LNCAP (cell line): ENCODE data around the gene CARMIL3.

Experiments
- TF ChIP-seq, protein P1 (sequence below): fragments of 450-650 bp; IDR thresholded peaks from 2 replicates; pipeline ENCODE4 v1.5.1; 2017; ENCODE audit warnings: mild to moderate bottlenecking

CARMIL3 gene

DNA sequence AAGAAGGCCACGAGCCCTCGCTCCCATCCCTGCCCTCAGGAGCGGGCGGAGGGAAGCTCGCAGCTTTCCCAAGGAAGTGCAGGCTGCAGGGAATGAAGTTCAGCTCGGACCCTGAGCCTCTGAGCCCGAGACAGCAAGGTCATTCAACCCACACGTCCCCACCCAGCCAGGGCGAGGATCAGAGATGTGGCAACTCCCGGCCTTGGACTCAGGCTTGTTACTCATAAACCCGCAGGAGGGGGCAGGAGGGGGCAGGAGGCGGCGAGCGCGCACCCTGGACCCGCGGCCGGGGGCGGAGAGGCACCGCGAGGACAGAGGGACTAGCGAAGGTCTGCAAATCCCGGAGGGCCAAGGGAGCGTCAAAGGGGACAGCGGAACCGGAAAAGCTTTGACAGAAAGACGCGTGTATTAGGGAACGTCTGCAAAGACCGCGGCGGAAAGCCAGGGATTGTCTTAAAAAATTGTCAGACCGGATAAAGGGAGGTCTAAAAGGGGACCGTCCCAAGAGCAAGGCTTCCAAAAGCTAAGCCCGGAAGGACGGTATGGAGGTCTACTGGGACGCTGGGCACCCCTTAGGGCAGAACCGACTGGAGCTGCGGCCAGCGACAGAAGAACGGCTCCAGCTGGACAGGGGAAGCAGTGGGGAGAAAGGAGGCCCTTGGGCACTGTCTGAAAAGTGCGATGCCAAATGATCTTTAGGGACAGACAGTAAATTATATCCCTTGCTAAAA, 62.2 kb downstream of the CARMIL3 start:
- TF ChIP-seq, protein P1, sequence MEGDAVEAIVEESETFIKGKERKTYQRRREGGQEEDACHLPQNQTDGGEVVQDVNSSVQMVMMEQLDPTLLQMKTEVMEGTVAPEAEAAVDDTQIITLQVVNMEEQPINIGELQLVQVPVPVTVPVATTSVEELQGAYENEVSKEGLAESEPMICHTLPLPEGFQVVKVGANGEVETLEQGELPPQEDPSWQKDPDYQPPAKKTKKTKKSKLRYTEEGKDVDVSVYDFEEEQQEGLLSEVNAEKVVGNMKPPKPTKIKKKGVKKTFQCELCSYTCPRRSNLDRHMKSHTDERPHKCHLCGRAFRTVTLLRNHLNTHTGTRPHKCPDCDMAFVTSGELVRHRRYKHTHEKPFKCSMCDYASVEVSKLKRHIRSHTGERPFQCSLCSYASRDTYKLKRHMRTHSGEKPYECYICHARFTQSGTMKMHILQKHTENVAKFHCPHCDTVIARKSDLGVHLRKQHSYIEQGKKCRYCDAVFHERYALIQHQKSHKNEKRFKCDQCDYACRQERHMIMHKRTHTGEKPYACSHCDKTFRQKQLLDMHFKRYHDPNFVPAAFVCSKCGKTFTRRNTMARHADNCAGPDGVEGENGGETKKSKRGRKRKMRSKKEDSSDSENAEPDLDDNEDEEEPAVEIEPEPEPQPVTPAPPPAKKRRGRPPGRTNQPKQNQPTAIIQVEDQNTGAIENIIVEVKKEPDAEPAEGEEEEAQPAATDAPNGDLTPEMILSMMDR = no peak

DNA sequence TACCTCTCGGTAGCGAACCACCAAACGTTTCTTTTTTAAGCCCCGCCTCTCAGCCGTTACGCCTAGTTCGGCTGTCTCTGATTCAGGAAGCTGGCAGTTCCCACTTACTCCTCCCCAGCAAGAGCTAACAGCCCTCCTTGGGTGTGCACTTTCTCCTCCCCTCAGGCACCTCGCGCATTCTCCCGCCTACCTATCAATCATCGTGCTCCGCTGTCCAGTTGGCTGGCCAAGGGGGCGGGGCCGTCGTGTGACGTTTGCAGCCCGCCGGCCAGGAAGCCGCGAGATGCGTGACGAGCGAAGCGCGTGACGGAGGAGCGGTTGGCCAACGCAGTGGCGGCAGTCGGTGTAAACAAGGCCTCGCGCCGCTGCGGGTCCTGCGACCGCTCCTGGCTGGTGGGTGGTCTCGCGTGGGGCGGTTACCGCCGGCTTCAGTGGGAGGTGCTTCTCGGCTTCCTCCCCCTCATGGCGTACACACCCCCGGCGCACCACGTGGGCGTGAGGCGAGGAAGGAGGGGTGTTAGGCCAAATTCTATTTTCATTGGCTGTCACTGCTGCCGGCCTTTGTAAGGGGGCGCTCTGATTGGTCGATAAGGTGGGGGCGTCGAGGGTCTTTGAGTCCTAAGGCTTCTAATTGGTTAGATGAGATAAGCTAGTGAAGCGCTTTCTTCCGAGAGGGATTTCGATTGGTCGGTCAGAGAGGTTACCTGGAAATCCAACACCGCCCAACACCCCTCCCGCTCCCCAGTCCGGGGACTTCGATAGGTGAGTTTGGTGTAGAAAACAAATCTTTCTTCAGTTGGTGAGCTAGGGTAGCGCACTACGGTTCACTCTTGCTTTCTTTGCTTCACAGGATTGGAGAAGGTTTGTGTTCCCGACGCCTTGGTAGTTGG, 63.0 kb downstream of the CARMIL3 start, which contains the start of the genes DCAF11 and NRL:
TSS of gene DCAF11 (plus strand) at position 246 of the 890 bp plus-strand sequence. CDS start 818 bp downstream, outside the sequence.
TSS of gene NRL (minus strand) at position 418 of the 890 bp plus-strand sequence. CDS start 32,101 bp downstream, outside the sequence.
- TF ChIP-seq, protein P1 = no peak

DNA sequence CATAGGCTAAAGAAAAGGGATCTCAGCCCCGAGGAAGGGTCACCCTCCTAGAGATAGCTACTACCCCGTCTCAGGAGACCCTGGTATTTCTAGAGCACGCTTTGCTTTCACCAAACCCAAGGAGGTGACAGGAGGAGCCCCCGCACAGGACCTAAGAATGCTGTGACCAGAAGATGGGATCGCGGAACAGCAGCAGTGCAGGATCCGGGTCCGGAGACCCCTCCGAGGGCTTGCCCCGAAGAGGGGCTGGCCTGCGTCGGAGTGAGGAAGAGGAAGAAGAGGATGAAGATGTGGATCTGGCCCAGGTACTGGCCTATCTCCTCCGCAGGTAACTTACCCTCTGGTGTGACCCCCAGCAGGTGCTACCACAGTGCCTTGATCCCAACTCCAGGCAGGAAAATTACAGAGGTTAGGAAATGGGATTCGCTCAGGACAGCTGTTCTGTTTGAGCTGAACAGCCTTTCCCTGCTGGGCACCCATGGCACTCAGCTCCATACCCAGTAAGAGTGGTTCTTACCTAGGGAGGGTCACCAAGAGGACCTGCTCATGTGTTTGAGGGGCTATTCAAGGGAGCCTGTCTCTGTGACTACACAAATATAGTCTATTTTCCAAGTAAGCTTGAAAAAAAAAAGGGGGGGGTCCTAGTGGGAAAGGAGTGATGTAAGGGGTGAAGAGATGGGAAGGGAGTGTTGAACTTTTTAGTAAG, 63.8 kb downstream of the CARMIL3 start:
- TF ChIP-seq, protein P1 = no peak

DNA sequence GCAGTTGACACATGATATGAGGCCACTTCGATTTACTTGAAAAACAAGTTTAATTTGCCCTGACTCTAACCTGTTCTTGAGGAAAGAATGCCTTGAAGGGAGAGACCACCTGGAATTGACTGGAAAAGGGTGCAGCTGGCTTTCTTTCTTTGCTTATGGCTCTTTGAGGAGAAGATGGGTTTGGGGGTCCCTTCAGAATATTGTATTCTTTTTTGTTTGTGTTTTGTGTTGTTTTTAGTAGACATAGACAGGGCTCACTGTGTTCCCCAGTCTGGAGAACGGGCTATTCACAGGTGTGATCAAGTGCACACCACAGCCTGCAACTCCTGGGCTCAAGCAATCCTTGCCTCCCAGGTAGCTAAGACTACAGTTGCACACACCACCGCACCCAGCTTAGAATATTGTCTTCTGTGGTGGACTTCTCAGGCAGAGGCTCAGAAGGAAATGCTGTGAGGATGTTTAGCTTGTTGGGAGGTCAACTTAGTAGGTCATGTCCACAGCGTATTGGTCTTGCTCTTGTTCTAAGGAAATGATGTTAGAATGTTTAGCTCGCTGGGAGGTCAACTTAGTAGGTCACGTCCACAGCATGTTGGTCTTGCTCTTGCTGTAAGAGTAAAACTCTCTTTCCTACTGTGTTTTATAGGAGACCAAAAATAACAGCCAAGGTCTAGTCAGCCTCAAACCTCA, 64.5 kb downstream of the CARMIL3 start:
- TF ChIP-seq, protein P1 = no peak

DNA sequence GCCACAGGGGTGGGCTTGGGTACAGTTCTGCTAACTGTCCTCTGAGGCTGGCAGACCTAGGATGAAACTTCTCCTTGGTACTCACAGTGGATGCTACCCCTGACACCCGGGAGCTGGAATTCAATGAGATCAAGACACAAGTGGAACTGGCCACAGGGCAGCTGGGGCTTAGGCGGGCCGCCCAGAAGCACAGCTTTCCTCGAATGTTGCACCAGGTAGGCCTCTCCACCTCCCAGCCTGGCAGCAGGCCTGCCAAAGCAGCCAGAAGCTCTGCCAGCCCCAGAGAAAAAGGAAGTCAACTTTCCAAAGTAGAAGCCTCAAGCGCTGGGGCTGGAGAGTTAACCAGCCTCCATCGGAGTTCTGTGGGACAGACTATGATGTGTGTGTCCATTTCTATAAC, 65.4 kb downstream of the CARMIL3 start:
- TF ChIP-seq, protein P1 = no peak
